ENCODE data around the gene UCHL1.
"Not testable (repeated sequence)": the region's sequence is repeated elsewhere in the genome, so short reads cannot be mapped to it uniquely, and the experiment has no call there.

Gene UCHL1

GRCh38 chr4:41294445-41295062 lies 37.8 kb downstream of the UCHL1 start:
- no peak for DNase-seq

GRCh38 chr4:41296995-41297394 lies 40.3 kb downstream of the UCHL1 start:
- DNase-seq, result no peak

- DNase-seq, result no peak
Measured at GRCh38 chr4:41297832-41298231, 41.1 kb downstream of the UCHL1 start.

GRCh38 chr4:41299486-41299885 lies 42.8 kb downstream of the UCHL1 start:
- no peak for DNase-seq

GRCh38 chr4:41301137-41301536 lies 44.4 kb downstream of the UCHL1 start:
- DNase-seq, result no peak

GRCh38 chr4:41303372-41304118 lies 46.8 kb downstream of the UCHL1 start:
- no peak for DNase-seq

- DNase-seq, result no peak
Measured at GRCh38 chr4:41304221-41304620, 47.5 kb downstream of the UCHL1 start.

- DNase-seq, result no peak
Measured at GRCh38 chr4:41305476-41305875, 48.7 kb downstream of the UCHL1 start.

- no peak for DNase-seq
Measured at GRCh38 chr4:41307638-41308037, 50.9 kb downstream of the UCHL1 start.

- DNase-seq, result no peak
Measured at GRCh38 chr4:41308398-41308797, 51.7 kb downstream of the UCHL1 start.

- DNase-seq, result not testable (repeated sequence)
Measured at GRCh38 chr4:41315426-41315825, 58.7 kb downstream of the UCHL1 start.

- no peak for DNase-seq
Measured at GRCh38 chr4:41315862-41316261, 59.1 kb downstream of the UCHL1 start.
